Stomach (tissue), 4 donors: ENCODE results near the gene PTPRJ.

Experiments
- CTCF ChIP-seq, 7 experiments: fragments of 450-650 bp in 4 of 7; fragments of 200-600 bp in 3 of 7; sonication (generic) in 3 of 7; IDR thresholded peaks; one replicate each; pipeline ENCODE4 v1.5.1; 2016 to 2019; ENCODE audit warnings: antibody characterized with exemption in 7 of 7, control low read depth in 2 of 7, mild to moderate bottlenecking in 1 of 7
- POLR2A ChIP-seq, 4 donors: fragments of 450-650 bp; IDR thresholded peaks; one replicate each; pipeline ENCODE4 v1.6.1; 2016; ENCODE audit warnings: antibody characterized with exemption in 4 of 4, control low read depth in 2 of 4, mild to moderate bottlenecking in 1 of 4, moderate library complexity in 1 of 4

GRCh38 chr11:48184452-48184851, 204.1 kb downstream of the PTPRJ start:
- no peak for TF ChIP-seq CTCF (IDR thresholded peaks at IDR 0.05)
- TF ChIP-seq POLR2A (IDR thresholded peaks at IDR 0.05) = no peak
